GM12801 (cell line): ENCODE data around the gene S100G.

Experiments used
- TF ChIP-seq, protein P1 (sequence below): IDR thresholded peaks from one replicate; pipeline ENCODE4 v1.5.1; 2011; ENCODE audit warnings: control low read depth; ENCODE audit not compliant: insufficient read length; ENCODE audit errors: extremely low read depth

S100G gene

DNA sequence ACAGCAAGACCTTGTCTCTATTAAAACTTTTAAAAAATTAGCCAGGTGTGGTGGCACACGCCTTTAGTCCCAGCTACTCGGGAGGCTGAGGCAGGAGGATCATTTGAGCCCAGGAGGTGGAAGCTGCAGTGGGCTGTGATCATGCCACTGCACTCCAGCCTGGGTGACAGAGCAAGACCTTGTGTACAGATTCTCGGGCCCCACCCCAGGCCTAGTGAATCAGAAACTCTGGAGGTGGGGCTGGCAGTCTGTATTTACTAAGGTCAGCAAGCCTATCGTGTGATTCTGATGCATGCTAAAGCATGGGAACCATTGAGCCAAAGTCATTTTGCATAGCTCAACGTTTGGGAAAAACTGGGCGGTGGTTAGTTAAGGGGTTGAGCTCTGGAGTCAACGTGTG, 3.5 kb downstream of the S100G start:
- TF ChIP-seq, protein P1, sequence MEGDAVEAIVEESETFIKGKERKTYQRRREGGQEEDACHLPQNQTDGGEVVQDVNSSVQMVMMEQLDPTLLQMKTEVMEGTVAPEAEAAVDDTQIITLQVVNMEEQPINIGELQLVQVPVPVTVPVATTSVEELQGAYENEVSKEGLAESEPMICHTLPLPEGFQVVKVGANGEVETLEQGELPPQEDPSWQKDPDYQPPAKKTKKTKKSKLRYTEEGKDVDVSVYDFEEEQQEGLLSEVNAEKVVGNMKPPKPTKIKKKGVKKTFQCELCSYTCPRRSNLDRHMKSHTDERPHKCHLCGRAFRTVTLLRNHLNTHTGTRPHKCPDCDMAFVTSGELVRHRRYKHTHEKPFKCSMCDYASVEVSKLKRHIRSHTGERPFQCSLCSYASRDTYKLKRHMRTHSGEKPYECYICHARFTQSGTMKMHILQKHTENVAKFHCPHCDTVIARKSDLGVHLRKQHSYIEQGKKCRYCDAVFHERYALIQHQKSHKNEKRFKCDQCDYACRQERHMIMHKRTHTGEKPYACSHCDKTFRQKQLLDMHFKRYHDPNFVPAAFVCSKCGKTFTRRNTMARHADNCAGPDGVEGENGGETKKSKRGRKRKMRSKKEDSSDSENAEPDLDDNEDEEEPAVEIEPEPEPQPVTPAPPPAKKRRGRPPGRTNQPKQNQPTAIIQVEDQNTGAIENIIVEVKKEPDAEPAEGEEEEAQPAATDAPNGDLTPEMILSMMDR: no peak

DNA sequence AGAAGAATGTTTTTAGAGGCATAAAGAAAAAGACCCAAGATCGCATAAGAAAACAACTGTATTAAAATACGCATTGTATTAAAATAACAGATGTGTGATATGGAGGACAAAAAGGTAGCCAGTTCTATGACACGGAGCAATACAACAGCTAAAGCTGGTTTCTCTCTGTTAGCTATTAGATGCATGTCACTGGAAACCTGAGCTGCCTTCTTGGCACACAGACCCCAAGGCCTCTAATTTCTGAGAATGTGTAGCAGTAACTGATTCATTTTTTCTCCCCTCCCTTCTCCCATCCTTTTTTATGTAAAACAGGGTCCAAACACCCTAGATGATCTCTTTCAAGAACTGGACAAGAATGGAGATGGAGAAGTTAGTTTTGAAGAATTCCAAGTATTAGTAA, 4.1 kb downstream of the S100G start:
- TF ChIP-seq, protein P1: no peak

DNA sequence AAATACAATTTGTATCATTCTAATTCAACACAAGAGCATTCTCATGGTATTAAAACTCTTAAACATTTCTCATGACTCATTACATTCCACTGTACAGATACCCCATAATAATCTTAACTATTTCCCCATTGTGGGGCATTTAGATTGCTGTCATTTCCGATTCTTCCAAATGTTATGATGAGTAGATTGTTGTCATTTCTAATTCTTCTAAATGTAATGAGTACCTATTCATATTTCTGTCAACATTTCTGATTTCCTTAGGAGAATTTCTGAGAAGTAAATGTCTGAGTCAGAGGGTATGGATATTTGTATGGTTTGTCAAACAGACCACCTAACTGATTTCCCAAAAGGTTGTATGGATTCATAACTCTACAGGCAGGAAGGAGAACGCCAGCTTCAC, 8.3 kb downstream of the S100G start:
- TF ChIP-seq, protein P1: no peak

DNA sequence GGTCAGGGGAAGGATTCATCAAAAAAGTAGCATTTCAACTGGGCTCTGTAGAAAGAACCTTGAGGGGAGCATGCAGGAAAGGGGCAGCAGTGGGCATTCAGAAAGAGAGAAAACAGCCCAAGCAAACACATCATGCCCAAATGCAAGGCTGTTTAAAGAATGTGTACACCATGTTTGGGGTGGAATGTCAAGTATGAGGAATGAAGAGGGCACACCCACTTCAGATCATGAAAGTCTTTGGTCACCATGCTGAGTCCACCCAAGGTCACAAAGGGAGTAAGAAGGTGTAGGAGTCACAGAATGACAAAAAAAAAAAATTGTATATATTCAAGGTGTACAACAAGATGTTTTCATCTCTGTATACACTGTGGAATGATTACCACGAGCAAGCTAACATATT, 9.4 kb downstream of the S100G start:
- TF ChIP-seq, protein P1: no peak

DNA sequence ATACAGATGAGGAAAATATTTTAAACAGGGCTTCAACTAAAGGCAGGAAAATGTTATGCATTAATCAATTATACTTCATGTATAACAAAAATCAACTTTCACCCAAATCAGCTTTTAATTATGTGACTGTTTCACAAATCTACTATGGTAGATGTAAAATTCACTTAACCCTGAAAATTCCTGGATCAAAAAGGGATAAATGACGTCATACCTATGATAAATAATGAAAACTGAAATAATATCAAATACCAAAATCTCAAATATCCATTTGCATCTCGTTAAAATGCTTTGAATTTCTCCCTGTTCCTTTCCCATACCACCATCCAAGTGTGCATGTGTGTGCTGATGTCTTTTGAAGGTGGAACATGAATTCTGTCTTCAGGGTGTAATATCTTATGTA, 11.5 kb downstream of the S100G start:
- TF ChIP-seq, protein P1: no peak

DNA sequence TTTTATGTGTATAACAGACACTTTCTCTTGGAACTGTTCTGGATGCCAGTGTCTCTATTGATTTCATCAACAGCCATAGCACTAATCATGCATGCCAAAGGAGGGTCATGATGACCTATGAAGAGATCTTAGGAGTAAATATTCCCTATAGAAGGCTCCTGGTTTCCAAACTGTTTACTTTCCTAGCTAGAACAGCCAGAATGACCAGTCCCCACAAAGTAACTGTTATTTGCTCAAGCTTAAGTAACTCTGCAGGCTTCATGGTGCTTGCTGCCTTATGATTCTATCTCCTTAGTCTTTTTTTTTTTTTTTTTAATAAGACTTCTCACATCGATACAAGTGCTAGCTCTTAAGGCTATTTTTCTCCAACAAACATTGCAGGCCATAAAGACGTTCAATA, 12.4 kb downstream of the S100G start:
- TF ChIP-seq, protein P1: no peak

DNA sequence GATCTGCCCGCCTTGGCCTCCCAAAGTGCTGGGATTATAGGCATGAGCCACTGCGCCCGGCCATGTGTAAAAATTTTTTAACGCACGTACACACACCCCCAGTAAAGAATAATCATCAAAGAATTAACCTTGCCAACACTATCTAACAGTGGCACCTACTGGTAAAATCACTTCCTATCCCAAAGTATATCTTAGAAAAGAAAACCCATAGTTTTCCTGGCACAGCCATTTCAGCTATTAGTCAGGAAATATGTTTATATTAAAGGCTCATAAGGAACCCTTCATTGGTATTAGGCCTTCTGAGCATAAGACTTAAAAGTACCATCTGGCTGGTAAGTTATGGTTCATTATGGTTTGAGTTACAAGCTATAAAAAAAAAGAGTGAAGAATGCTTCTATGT, 14.1 kb downstream of the S100G start:
- TF ChIP-seq, protein P1: no peak

DNA sequence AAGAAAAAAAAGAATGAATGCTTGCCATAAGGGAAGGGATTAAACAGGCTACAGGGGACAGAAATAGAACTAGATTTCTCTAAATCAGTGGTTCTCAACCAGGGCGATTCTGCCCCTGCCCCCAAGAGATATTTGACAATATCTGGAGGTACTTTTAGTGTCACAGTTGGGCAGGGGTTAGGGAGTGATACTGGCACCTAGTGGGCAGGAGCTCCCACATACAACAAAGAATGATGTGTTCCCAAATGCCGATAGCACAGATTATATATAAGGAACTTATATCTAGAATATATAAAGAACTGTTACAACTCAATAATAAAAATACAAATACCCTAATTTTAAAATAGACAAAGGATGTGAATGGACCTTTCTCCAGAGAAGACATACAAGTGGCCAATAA, 14.7 kb downstream of the S100G start:
- TF ChIP-seq, protein P1: no peak
